GM21825 (cell line): ENCODE results near the gene POLR1D.

Experiments
- ATAC-seq: cut with Tn5 transposase; IDR thresholded peaks from one replicate; pipeline ENCODE4 v1.9.1; 2021; ENCODE audit warnings: mild to moderate bottlenecking, moderate library complexity; ENCODE audit not compliant: unreplicated experiment

The POLR1D gene

GRCh38 chr13:27621366-27622101 lies at the start of gene POLR1D:
Gene POLR1D, plus strand, starts transcription at chr13:27621892. Its CDS starts 92 bp downstream, at chr13:27621984.
- ATAC-seq, result peak; percentile 68

- no peak for ATAC-seq
Observed at GRCh38 chr13:27572234-27572901, 49.3 kb upstream of the POLR1D start.

- ATAC-seq, result no peak
Observed at GRCh38 chr13:27573265-27573664, 48.4 kb upstream of the POLR1D start.

- ATAC-seq, result no peak
Observed at GRCh38 chr13:27574661-27575060, 47.0 kb upstream of the POLR1D start.

- no peak for ATAC-seq
Observed at GRCh38 chr13:27578121-27579030, 43.3 kb upstream of the POLR1D start.

GRCh38 chr13:27583645-27584044 lies 38.0 kb upstream of the POLR1D start:
- no peak for ATAC-seq

GRCh38 chr13:27587095-27587746 lies 34.5 kb upstream of the POLR1D start:
- no peak for ATAC-seq

GRCh38 chr13:27588405-27588804 lies 33.3 kb upstream of the POLR1D start:
- no peak for ATAC-seq

GRCh38 chr13:27592865-27593264 lies 28.8 kb upstream of the POLR1D start:
- no peak for ATAC-seq

- no peak for ATAC-seq
Observed at GRCh38 chr13:27593267-27593666, 28.4 kb upstream of the POLR1D start.

GRCh38 chr13:27595055-27595811 lies 26.5 kb upstream of the POLR1D start:
- ATAC-seq, result no peak

GRCh38 chr13:27599096-27599495 lies 22.6 kb upstream of the POLR1D start:
- no peak for ATAC-seq

- ATAC-seq, result no peak
Observed at GRCh38 chr13:27599845-27600553, 21.7 kb upstream of the POLR1D start.

GRCh38 chr13:27600711-27601110 lies 21.0 kb upstream of the POLR1D start:
- no peak for ATAC-seq

- ATAC-seq, result no peak
Observed at GRCh38 chr13:27601208-27601607, 20.5 kb upstream of the POLR1D start.

- no peak for ATAC-seq
Observed at GRCh38 chr13:27601803-27602202, 19.9 kb upstream of the POLR1D start.

GRCh38 chr13:27605099-27605498 lies 16.6 kb upstream of the POLR1D start:
- no peak for ATAC-seq

GRCh38 chr13:27605610-27606200 lies 16.0 kb upstream of the POLR1D start:
- no peak for ATAC-seq

GRCh38 chr13:27607125-27607524 lies 14.6 kb upstream of the POLR1D start:
- ATAC-seq, result no peak
